Spleen (tissue), 11 donors: ENCODE measurements around the gene PIM2. TPM values are rescaled to one million over a fixed set of nuclear protein-coding genes. Genes with fewer than 3 reads are reported as not detected.

Experiments used
- DNase-seq: peaks from one replicate; pipeline ENCODE4 v3.0.0-alpha.2; 2020
- H3K27ac ChIP-seq, 8 donors: fragments of 200-600 bp; sonication (generic) in 7 of 8; 1 replicate in 4 of 8; 2 replicates in 4 of 8; pipeline versions ENCODE4 v1.5.0 to v1.8.0; 2016 to 2021; ENCODE audit warnings: inconsistent platforms in 4 of 8, mild to moderate bottlenecking in 4 of 8, moderate library complexity in 1 of 8
- H3K27me3 ChIP-seq, 7 donors: fragments of 200-600 bp; sonication (generic) in 6 of 7; replicated peaks in 1 of 7; 1 replicate in 4 of 7; 2 replicates in 3 of 7; pipeline versions ENCODE4 v1.5.0 to v1.8.0; 2016 to 2021; ENCODE audit warnings: inconsistent platforms in 3 of 7, mild to moderate bottlenecking in 1 of 7
- H3K36me3 ChIP-seq, 6 donors: fragments of 200-600 bp; sonication (generic) in 5 of 6; 1 replicate in 4 of 6; 2 replicates in 2 of 6; pipeline versions ENCODE4 v1.5.0 to v1.8.0; 2016 to 2021; ENCODE audit warnings: inconsistent platforms in 2 of 6
- H3K4me1 ChIP-seq, 6 donors: fragments of 200-600 bp; sonication (generic) in 5 of 6; 1 replicate in 3 of 6; 2 replicates in 3 of 6; pipeline versions ENCODE4 v1.5.0 to v1.8.0; 2016 to 2021; ENCODE audit warnings: inconsistent platforms in 3 of 6
- H3K4me3 ChIP-seq, 8 donors: fragments of 200-600 bp; sonication (generic) in 7 of 8; 1 replicate in 4 of 8; 2 replicates in 4 of 8; pipeline versions ENCODE4 v1.5.0 to v1.8.0; 2016 to 2021; ENCODE audit warnings: inconsistent platforms in 4 of 8, mild to moderate bottlenecking in 4 of 8, moderate library complexity in 2 of 8
- H3K9me3 ChIP-seq, 8 donors: fragments of 200-600 bp; sonication (generic) in 7 of 8; 1 replicate in 4 of 8; 2 replicates in 4 of 8; pipeline versions ENCODE4 v1.5.0 to v1.8.0; 2016 to 2021; ENCODE audit warnings: inconsistent platforms in 4 of 8
- CTCF ChIP-seq, 11 experiments: fragments of 200-600 bp in 7 of 11; fragments of 450-650 bp in 4 of 11; sonication (generic) in 4 of 11; IDR thresholded peaks in 8 of 11; conservative IDR thresholded peaks in 3 of 11; 1 replicate in 7 of 11; 2 replicates in 4 of 11; pipeline versions ENCODE4 v1.4.0 to v1.8.0; 2016 to 2021; ENCODE audit warnings: antibody characterized with exemption in 11 of 11, inconsistent platforms in 4 of 11, mild to moderate bottlenecking in 1 of 11
- POLR2A ChIP-seq, 3 donors: fragments of 450-650 bp; IDR thresholded peaks; one replicate each; pipeline ENCODE4 v1.5.1; 2017; ENCODE audit warnings: antibody characterized with exemption in 3 of 3, mild to moderate bottlenecking in 1 of 3
- POLR2AphosphoS5 ChIP-seq, 3 donors: sonication (generic); formaldehyde crosslinking; IDR thresholded peaks; one replicate each; pipeline ENCODE4 v1.5.1; 2017; ENCODE audit warnings: antibody characterized with exemption in 3 of 3
- WGBS, 5 donors: extraction: QIAGEN DNeasy Blood & Tissue Kit in 3 of 5; methylation state at CpG; one replicate each; pipeline versions ENCODE4 v1.1.5 to v1.1.7; 2013 to 2018; 5-methylcytosine and 5-hydroxymethylcytosine counted together
- intact Hi-C: fragments of 100-400 bp; cut with DNase I; formaldehyde crosslinking; loops from one replicate; pipeline ENCODE4 v1.15.0; 2023; ENCODE audit warnings: low total_unique reads
- polyA plus RNA-seq, 3 donors: library from polyadenylated mRNA; stranded (reverse); fragments of 200-250 nt; gene quantifications; one replicate each; pipeline ENCODE4 v1.2.1, GENCODE V29; 2013
- total RNA-seq, 7 donors: library from RNA; depleted of rRNA in 3 of 7; stranded (reverse); fragments of >200 nt in 3 of 7; fragmentation: NEBNext Ultra II Directional in 4 of 7; extraction: Animal tissue kit (Norgen Biotek cat#: 25700) in 4 of 7; gene quantifications; one replicate each; pipeline versions ENCODE4 v1.1.0 to v1.2.1, GENCODE V29; 2016 to 2021
- donor health status: healthy with polysubstance abuse.
- donor health status: DM: no; HTN: no; CAD: no; lungs with moderate emphysema.
- donor health status: DM: no; HTN: no; CAD: no.
- donor health status: Bipolar disorder and iron deficiency.
- donor health status: healthy.
- donor health status: DM: no; HTN: no; CAD: no.
- donor health status: DM: yes; HTN: yes; CAD: no.

Gene PIM2
- total and polyA plus RNA-seq, 10 donors: 54.2 to 220 (median 124) TPM

- no peaks in the 10 kb centered on the region for H3K9me3 ChIP-seq
- peaks cover 8 to 75% (median 55%) of the 10 kb centered on the region in 6 donors for H3K4me1 ChIP-seq
- H3K4me3 ChIP-seq: peak within 1 kb of the TSS; percentile 50 to 82 (median 60)
- TF ChIP-seq POLR2AphosphoS5 (IDR thresholded peaks at IDR 0.05) (no peak), CTCF (IDR thresholded peaks at IDR 0.05 in 8 of 11, conservative IDR thresholded peaks at IDR 0.05 in 3 of 11) (no peak), POLR2A (IDR thresholded peaks at IDR 0.05) (no peak)
- WGBS, 5 donors: 0 to 25% (median 2%) methylated on average over 2 to 53 of the region's 53 CpGs
- H3K36me3 ChIP-seq: peaks cover 0 to 30% (median 2%) of the 10 kb centered on the region in 6 donors
- no peaks in the 10 kb centered on the region for H3K27me3 ChIP-seq
- DNase-seq: peak; percentile 93
- intact Hi-C loops: no loop called here
- peak within 1 kb of the TSS; percentile 70 to 98 (median 96) for H3K27ac ChIP-seq
These were observed 38.6 kb upstream of the PIM2 start, which contains the start of gene OTUD5 for GRCh38 chrX:48957477-48957826. Gene OTUD5, minus strand, starts transcription at chrX:48957607. Its CDS starts 37 bp downstream, at chrX:48957570.

- 1 to 59% (median 20%) methylated on average over 28 to 61 of the region's 61 CpGs; no CpG with 5 or more reads in 1 of the 5 donors for WGBS, 5 donors
- Histone ChIP-seq H3K36me3 (peaks cover 0 to 30% (median 2%) of the 10 kb centered on the region in 6 donors), H3K27me3 (no peaks in the 10 kb centered on the region), H3K4me1 (peaks cover 8 to 75% (median 57%) of the 10 kb centered on the region in 6 donors), H3K27ac (peak overlapping the region; percentile 32 to 98 (median 96)), H3K9me3 (no peaks in the 10 kb centered on the region), H3K4me3 (peak overlapping the region; percentile 50 to 82 (median 60))
- peak; percentile 87 for DNase-seq
- TF ChIP-seq CTCF (IDR thresholded peaks at IDR 0.05 in 8 of 11, conservative IDR thresholded peaks at IDR 0.05 in 3 of 11): no peak
- TF ChIP-seq POLR2AphosphoS5 (IDR thresholded peaks at IDR 0.05): peak in 1 of 3 donors; percentile 7
- intact Hi-C loops: no loop called here
These were observed 38.0 kb upstream of the PIM2 start for GRCh38 chrX:48956728-48957414.

- 78 to 100% (median 100%) methylated on average over 1 of the region's 1 CpG for WGBS, 5 donors
These were observed 29.8 kb upstream of the PIM2 start for GRCh38 chrX:48948589-48948988.

More at GRCh38 chrX:48948589-48948988, 29.8 kb upstream of the PIM2 start:
- no peak for DNase-seq
- Histone ChIP-seq H3K4me1 (peaks cover 6 to 66% (median 31%) of the 10 kb centered on the region in 6 donors), H3K9me3 (no peaks in the 10 kb centered on the region), H3K36me3 (peaks cover 0 to 20% (median 1%) of the 10 kb centered on the region in 6 donors), H3K27ac (no peak overlapping the region), H3K4me3 (no peak overlapping the region), H3K27me3 (no peaks in the 10 kb centered on the region)
- intact Hi-C loops: loop anchor here (10.0 kb wide), 1 partner anchor 54 kb away; the partner anchor contains the start of genes PQBP1 and TIMM17B
- TF ChIP-seq CTCF (IDR thresholded peaks at IDR 0.05 in 8 of 11, conservative IDR thresholded peaks at IDR 0.05 in 3 of 11): no peak
- TF ChIP-seq POLR2AphosphoS5 (IDR thresholded peaks at IDR 0.05): no peak
- no peak for TF ChIP-seq POLR2A (IDR thresholded peaks at IDR 0.05)
